SH-SY5Y (cell line): ENCODE measurements around the gene XYLB.

ENCODE experiments used
- GATA2 ChIP-seq: IDR thresholded peaks from 2 replicates; pipeline ENCODE4 v1.6.1; 2011; ENCODE audit warnings: mild to moderate bottlenecking, low read depth, low read length
- GATA3 ChIP-seq: IDR thresholded peaks from 2 replicates; pipeline ENCODE4 v1.6.1; 2011; ENCODE audit warnings: low read depth, mild to moderate bottlenecking, low read length, moderate library complexity

Gene XYLB

DNA sequence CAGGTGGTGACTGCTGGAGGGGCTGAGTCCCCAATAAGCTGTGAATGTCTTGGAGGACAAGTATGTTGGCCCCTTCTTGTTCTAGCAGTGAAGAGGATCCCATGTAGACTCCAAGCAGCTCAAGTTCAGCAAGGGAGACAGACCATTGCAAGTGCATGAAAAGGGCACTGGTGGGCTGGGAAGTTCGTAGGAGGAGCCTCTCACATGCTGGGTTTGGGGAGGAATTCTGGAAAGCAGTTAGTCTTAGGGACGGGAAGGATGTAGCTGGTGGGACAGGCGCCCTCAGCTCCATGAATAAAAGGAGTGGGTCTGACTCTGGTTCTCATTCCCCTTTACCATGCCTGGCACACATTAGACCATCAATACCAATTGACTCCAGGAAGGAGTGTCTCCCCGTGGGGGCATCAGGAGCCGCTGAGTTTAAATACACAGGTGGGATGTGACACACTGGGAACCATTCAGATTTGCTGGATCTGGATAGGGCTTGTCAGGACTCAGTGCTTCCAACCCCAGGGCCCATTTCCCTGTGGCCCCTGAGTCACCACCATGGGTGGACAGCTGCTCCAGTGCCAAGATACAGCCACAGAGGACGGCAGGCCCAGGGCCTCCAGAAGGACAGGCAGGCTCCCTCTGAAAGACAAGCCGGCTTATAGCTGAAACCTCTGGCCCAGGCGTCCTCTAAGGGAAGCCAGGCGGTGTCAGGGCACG lies 552 bp upstream of the XYLB start:
- TF ChIP-seq GATA3 (no peak), GATA2 (no peak)

GRCh38 chr3:38347421-38348200 lies 1.0 kb downstream of the XYLB start:
- no peak for TF ChIP-seq GATA3
- TF ChIP-seq GATA2 = no peak

GRCh38 chr3:38348903-38349302 lies 2.3 kb downstream of the XYLB start:
- TF ChIP-seq GATA2 = no peak
- no peak for TF ChIP-seq GATA3

DNA sequence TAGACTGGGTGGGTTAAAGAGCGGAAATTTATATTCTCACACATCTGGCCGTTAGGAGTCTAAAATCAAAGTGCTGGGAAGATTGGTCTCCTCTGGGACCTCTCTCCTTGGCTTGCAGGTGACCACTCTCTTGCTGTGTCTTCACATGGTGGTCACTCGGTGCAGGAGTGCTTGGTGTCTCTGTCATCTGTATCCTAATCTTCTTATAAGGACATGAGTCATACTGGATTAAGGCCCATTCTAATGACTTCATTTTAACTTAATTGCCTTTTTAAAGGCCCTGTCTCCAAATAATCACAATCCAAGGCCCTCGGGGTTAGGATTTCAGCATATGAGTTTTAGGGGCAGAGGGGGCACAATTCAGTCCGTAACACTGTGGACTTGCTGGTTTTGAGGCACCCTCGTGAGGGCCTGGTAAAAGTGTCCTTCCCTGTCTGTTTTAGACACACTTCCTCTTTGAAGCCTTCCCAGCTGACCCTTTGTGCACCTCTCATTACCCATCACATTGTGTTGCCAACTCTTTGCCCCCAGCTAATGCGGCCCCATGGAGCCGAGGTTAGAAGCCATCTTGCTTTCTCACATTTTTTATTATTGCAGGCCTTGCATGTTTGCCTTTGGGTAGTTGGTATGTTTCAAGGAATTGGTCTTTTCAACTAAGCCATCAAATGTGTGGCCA lies 3.2 kb downstream of the XYLB start:
- TF ChIP-seq GATA3 (no peak), GATA2 (no peak)

- no peak for TF ChIP-seq GATA3
- no peak for TF ChIP-seq GATA2
Observed at GRCh38 chr3:38353151-38353550, 6.6 kb downstream of the XYLB start.

DNA sequence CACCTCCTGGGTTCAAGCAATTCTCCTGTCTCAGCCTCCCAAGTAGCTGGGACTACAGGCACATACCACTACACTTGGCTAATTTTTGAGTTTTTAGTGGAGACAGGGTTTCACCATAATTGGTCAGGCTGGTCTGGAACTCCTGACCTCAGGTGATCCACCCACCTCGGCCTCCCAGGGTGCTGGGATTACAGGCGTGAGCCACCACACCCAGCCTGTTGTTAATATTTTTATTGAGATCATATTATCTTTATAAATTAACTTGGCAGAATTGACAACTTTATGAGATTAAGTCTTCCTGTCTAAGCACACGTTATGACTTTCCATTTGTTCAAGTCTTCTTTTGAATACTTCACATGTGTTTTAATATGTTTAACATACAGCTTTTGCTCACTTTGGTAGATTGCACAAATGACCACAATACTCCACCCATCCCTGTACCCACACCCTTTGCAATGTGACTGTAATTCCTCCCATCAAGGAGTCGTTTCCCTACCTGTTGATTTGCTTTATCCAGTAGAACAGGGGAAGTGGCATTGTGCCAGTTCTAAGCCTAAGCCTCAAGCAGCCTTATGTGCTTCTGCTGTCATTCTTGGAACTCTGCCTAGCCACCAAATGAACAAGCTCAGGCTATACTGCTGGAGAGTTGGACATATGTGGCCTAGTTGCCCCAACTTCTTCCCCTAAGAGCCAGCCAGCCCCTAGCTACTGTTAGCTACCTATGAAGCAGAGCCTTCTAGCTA lies 8.2 kb downstream of the XYLB start:
- TF ChIP-seq GATA2 = no peak
- no peak for TF ChIP-seq GATA3

- TF ChIP-seq GATA3 (no peak), GATA2 (no peak)
Observed at GRCh38 chr3:38359038-38359437, 12.5 kb downstream of the XYLB start.

- no peak for TF ChIP-seq GATA3
- TF ChIP-seq GATA2 = no peak
Observed at GRCh38 chr3:38360345-38360744, 13.8 kb downstream of the XYLB start.

GRCh38 chr3:38361496-38361895 lies 14.9 kb downstream of the XYLB start:
- TF ChIP-seq GATA3 = no peak
- TF ChIP-seq GATA2 = no peak

GRCh38 chr3:38362825-38363224 lies 16.2 kb downstream of the XYLB start:
- TF ChIP-seq GATA2 (no peak), GATA3 (no peak)

DNA sequence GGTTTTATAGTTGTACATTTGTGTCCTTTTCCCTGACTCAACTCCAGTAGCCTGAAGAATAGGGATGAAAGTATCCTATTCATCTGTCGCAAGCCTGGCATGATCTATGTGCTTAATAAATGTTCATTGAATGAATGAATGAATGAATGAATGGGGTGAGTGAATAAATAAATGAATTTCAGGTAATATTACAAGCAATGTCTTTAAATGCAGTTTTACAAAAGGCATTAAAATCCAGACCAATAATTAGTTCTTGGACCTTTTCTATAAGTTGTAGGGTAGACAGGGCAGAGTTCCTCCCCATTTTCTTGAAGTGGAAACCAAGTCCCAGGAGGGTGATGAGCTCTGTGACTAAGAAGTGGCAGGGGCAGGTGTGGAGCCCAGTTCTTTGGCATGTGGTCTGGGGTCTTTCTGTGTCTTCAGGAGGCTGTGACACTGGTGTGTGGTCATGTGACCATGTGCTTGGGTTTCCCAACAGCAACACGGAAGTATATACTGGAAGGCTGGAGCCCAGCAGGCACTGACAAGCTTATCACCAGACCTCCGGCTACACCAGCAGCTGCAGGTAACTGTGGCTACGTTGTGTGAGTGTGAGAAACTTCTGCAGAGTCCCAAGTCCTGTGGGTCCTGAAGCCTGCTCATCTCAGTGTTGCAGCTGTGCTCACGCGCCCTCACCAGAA lies 18.3 kb downstream of the XYLB start:
- TF ChIP-seq GATA3 (no peak), GATA2 (no peak)

DNA sequence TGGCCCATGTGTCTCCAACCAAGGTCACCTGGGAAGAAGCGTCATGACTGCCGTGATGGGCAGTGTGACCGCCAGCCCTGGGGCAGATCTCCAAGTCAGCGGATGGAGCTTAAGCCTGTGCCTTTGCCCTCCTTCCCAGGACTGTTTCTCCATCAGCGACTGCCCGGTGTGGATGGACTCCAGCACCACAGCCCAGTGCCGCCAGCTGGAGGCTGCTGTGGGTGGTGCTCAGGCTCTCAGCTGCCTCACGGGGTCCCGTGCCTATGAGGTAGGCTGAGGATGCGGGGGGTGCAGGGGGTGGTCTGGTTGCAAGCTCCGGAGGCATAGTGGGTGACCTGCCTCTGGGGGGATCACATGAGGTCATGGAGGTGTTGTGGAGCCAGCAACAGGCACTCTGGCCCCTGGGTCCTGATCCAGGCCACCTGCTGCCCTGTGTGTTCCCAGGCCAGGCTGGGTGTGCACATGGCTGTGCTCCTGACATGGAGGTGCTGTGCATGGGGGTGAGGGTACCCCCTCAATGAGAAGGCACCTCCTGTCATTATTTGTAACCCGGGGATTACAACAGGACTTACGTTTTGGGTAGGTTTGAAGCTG lies 19.0 kb downstream of the XYLB start:
- no peak for TF ChIP-seq GATA3
- no peak for TF ChIP-seq GATA2

DNA sequence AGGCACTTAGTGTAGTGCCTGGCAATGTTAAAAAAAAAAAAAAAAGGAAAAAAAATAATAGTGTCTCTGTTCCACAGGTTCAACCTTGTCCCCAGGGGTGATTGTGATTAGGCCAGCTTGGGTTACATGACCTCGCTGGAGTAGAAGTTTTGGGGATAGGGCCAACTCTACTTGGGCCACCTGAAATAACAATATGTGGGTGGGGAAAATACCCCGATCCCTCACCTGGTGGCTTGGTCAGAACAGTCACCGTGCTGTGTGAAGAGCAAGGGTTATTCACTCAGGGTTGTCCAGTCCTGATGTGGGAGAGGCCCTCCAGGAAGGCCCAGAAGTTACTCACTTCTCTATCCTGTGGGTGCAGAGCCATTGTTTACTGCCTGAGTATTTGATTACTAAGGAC lies 19.5 kb downstream of the XYLB start:
- TF ChIP-seq GATA3 (no peak), GATA2 (no peak)
